K562 (cell line): Measurements from ENCODE around the gene MBNL1. TPM values are rescaled to one million over a fixed set of nuclear protein-coding genes. Genes with fewer than 3 reads are reported as not detected.

ENCODE experiments used
- HEY1 ChIP-seq: fragments of 250-450 bp; sonication (Bioruptor Pico); IDR thresholded peaks from 2 replicates; pipeline ENCODE4 v1.5.0; 2020; ENCODE audit warnings: mild to moderate bottlenecking, moderate library complexity, borderline replicate concordance
- KAT2B ChIP-seq: IDR thresholded peaks from one replicate; pipeline ENCODE4 v1.6.1; 2012; ENCODE audit warnings: low read depth, mild to moderate bottlenecking, control low read depth, inconsistent platforms, low read length, moderate library complexity
- MYBL2 ChIP-seq, 2 experiments: fragments of 450-650 bp in 1 of 2; sonication (generic) in 1 of 2; formaldehyde crosslinking in 1 of 2; IDR thresholded peaks; 2 replicates each; pipeline versions ENCODE4 v1.6.1 to v1.8.1; 2017 to 2022; ENCODE audit warnings: borderline replicate concordance in 1 of 2, inconsistent platforms in 1 of 2, low read depth in 1 of 2, mild to moderate bottlenecking in 1 of 2, missing genetic modification reagents in 1 of 2, moderate library complexity in 1 of 2
- PURB ChIP-seq: sonication (generic); formaldehyde crosslinking; IDR thresholded peaks from 2 replicates; pipeline ENCODE4 v1.9.0; 2021; ENCODE audit warnings: low read depth, mild to moderate bottlenecking, missing genetic modification reagents
- RBM39 ChIP-seq: fragments of 200-400 bp; formaldehyde crosslinking; optimal IDR thresholded peaks from 2 replicates; pipeline ENCODE3; 2018; ENCODE audit warnings: low read depth, low read length
- SRF ChIP-seq, 2 experiments: fragments of 250-450, 450-650 bp in 1 of 2; sonication (Bioruptor Pico) in 1 of 2; sonication (generic) in 1 of 2; formaldehyde crosslinking; IDR thresholded peaks; 2 replicates each; pipeline versions ENCODE4 v1.5.0 to v1.5.1; 2020 to 2022; ENCODE audit warnings: mild to moderate bottlenecking in 1 of 2, missing genetic modification reagents in 1 of 2
- TAF9B ChIP-seq: fragments of 450-650 bp; IDR thresholded peaks from 2 replicates; pipeline ENCODE4 v1.6.1; 2018; ENCODE audit warnings: mild to moderate bottlenecking; ENCODE audit not compliant: partially characterized antibody
- ZNF644 ChIP-seq: fragments of 200-800 bp; sonication (Bioruptor generic); IDR thresholded peaks from 2 replicates; pipeline ENCODE4 v1.6.1; 2016; ENCODE audit warnings: low read depth, missing genetic modification characterization, missing compliant biosample characterization
- polyA plus RNA-seq, 8 experiments: library from polyadenylated mRNA; depleted of rRNA in 4 of 8; stranded (reverse) in 5 of 8; unstranded in 3 of 8; fragments of >200 nt; fragmentation: Nextera tagmentation in 2 of 8; fragmentation: Illumina TruSeq in 1 of 8; extraction: Ambion mirVana in 2 of 8; extraction: Trizol in 1 of 8; gene quantifications; 2 replicates each; pipeline versions ENCODE4 v1.2.1 to v1.2.3, GENCODE V29; 2011 to 2014; ENCODE audit warnings: inconsistent platforms in 1 of 8, missing spikeins in 1 of 8
- total RNA-seq, 7 experiments: library from RNA; depleted of rRNA in 6 of 7; stranded (reverse); fragments of >200 nt in 6 of 7; fragmentation: Illumina TruSeq in 2 of 7; extraction: Trizol in 2 of 7; gene quantifications; 2 replicates each; pipeline versions ENCODE4 v1.2.1 to v1.2.3, GENCODE V29; 2011 to 2021; ENCODE audit warnings: low replicate concordance in 1 of 7
- TF ChIP-seq, protein P1 (sequence below): fragments of 450-650 bp; formaldehyde crosslinking; conservative IDR thresholded peaks from 2 replicates; pipeline ENCODE4 v1.4.0; 2022; ENCODE audit warnings: mild to moderate bottlenecking, missing genetic modification characterization
- TF ChIP-seq, protein P2 (sequence below): sonication (generic); formaldehyde crosslinking; IDR thresholded peaks from 2 replicates; pipeline ENCODE4 v1.8.0; 2023; ENCODE audit warnings: mild to moderate bottlenecking, missing genetic modification reagents

MBNL1 gene
- total and polyA plus RNA-seq, 9 of the 15 experiments (the other 6 are each of a cell fraction or from before 2014, with no cell fraction given), result 70.3 to 243 (median 220) TPM

DNA sequence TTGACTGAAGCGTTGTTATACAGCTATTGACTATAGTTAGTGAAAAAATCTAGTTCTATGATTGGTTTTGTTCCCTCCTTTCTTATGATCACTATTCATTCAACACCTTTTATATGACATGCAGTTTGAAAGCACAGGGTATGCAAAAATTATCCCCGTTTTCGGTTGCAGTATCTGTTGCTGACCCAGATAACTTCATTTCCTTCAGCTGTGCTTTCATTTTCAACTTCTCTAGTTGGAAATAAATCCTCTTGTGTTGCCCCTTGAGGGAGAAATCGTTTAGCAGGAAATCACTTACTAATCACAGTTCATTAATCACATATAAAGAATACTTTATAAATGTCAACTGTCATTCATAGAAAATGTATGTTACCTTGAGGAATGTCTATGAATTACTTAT is 55.1 kb downstream of the MBNL1 start (continued):
- TF ChIP-seq MYBL2 (IDR thresholded peaks at IDR 0.05; ENCODE audit: low read depth) (no peak), MYBL2 (CRISPR knock-in tag; IDR thresholded peaks at IDR 0.05; ENCODE audit: borderline replicate concordance) (no peak), KAT2B (no peak), RBM39 (no peak), TAF9B (no peak), ZNF644 (no peak), HEY1 (CRISPR knock-in tag) (no peak), SRF (CRISPR knock-in tag; IDR thresholded peaks at IDR 0.05) (no peak), PURB (no peak)
- TF ChIP-seq, protein P1, sequence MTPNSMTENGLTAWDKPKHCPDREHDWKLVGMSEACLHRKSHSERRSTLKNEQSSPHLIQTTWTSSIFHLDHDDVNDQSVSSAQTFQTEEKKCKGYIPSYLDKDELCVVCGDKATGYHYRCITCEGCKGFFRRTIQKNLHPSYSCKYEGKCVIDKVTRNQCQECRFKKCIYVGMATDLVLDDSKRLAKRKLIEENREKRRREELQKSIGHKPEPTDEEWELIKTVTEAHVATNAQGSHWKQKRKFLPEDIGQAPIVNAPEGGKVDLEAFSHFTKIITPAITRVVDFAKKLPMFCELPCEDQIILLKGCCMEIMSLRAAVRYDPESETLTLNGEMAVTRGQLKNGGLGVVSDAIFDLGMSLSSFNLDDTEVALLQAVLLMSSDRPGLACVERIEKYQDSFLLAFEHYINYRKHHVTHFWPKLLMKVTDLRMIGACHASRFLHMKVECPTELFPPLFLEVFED (CRISPR knock-in tag), result no peak
- TF ChIP-seq, protein P2, sequence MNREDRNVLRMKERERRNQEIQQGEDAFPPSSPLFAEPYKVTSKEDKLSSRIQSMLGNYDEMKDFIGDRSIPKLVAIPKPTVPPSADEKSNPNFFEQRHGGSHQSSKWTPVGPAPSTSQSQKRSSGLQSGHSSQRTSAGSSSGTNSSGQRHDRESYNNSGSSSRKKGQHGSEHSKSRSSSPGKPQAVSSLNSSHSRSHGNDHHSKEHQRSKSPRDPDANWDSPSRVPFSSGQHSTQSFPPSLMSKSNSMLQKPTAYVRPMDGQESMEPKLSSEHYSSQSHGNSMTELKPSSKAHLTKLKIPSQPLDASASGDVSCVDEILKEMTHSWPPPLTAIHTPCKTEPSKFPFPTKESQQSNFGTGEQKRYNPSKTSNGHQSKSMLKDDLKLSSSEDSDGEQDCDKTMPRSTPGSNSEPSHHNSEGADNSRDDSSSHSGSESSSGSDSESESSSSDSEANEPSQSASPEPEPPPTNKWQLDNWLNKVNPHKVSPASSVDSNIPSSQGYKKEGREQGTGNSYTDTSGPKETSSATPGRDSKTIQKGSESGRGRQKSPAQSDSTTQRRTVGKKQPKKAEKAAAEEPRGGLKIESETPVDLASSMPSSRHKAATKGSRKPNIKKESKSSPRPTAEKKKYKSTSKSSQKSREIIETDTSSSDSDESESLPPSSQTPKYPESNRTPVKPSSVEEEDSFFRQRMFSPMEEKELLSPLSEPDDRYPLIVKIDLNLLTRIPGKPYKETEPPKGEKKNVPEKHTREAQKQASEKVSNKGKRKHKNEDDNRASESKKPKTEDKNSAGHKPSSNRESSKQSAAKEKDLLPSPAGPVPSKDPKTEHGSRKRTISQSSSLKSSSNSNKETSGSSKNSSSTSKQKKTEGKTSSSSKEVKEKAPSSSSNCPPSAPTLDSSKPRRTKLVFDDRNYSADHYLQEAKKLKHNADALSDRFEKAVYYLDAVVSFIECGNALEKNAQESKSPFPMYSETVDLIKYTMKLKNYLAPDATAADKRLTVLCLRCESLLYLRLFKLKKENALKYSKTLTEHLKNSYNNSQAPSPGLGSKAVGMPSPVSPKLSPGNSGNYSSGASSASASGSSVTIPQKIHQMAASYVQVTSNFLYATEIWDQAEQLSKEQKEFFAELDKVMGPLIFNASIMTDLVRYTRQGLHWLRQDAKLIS, result no peak
